ACC112 (cell line): Measurements from ENCODE around the gene UBA6.
"Not testable (repeated sequence)": the region's sequence is repeated elsewhere in the genome, so short reads cannot be mapped to it uniquely, and the experiment has no call there.

Source experiments
- H2AFZ ChIP-seq: fragments of 200-600 bp; sonication (generic); one replicate; pipeline ENCODE4 v1.6.0; 2017; ENCODE audit warnings: antibody characterized with exemption, low read length; ENCODE audit not compliant: unreplicated experiment
- H3K27ac ChIP-seq: fragments of 200-600 bp; sonication (generic); 2 replicates; pipeline ENCODE4 v1.5.1; 2014; ENCODE audit warnings: low read depth, mild to moderate bottlenecking, antibody characterized with exemption, low read length, moderate library complexity
- H3K27me3 ChIP-seq: fragments of 200-600 bp; sonication (generic); 2 replicates; pipeline ENCODE4 v1.6.1; 2014; ENCODE audit warnings: mild to moderate bottlenecking, antibody characterized with exemption, low read length, moderate library complexity, mixed read lengths; ENCODE audit not compliant: insufficient read depth
- H3K36me3 ChIP-seq: fragments of 200-600 bp; sonication (generic); 2 replicates; pipeline ENCODE4 v1.6.1; 2016; ENCODE audit warnings: mild to moderate bottlenecking, antibody characterized with exemption, low read length, moderate library complexity, mixed read lengths; ENCODE audit not compliant: insufficient read depth
- H3K4me1 ChIP-seq: fragments of 200-600 bp; sonication (generic); one replicate; pipeline ENCODE4 v1.6.1; 2016; ENCODE audit warnings: low read length, mixed read lengths; ENCODE audit not compliant: insufficient read depth, unreplicated experiment, control insufficient read depth
- H3K4me3 ChIP-seq: fragments of 200-600 bp; sonication (generic); 2 replicates; pipeline ENCODE4 v1.5.1; 2014; ENCODE audit warnings: mild to moderate bottlenecking, low read depth, low read length
- H3K79me2 ChIP-seq: fragments of 200-600 bp; sonication (generic); one replicate; pipeline ENCODE4 v1.6.0; 2016; ENCODE audit warnings: low read length; ENCODE audit not compliant: control insufficient read depth, unreplicated experiment, insufficient read depth

Gene UBA6

DNA sequence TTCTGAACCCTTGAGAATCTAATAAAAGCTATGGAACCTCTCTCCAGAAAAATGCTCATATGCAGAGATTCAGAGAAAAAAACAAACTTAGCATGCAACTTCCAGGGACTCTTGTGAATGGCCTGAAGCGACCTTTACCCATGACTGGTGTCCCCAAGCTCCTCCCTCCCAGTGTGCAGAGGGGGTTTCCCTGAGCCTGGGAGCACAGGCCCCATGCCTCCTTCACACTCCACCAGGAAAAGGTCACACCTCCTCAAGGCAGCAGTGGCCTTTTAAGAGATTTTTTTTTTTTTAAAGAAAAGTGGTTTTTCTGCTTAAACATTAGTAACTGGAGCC is 13.3 kb upstream of the UBA6 start:
- Histone ChIP-seq H3K4me1 (peaks cover 18% of the 10 kb centered on the region), H3K79me2 (peaks cover 11% of the 10 kb centered on the region), H3K4me3 (no peak overlapping the region), H2AFZ (no peak overlapping the region), H3K36me3 (no peaks in the 10 kb centered on the region), H3K27me3 (no peaks in the 10 kb centered on the region), H3K27ac (peak overlapping the region; percentile 60)

DNA sequence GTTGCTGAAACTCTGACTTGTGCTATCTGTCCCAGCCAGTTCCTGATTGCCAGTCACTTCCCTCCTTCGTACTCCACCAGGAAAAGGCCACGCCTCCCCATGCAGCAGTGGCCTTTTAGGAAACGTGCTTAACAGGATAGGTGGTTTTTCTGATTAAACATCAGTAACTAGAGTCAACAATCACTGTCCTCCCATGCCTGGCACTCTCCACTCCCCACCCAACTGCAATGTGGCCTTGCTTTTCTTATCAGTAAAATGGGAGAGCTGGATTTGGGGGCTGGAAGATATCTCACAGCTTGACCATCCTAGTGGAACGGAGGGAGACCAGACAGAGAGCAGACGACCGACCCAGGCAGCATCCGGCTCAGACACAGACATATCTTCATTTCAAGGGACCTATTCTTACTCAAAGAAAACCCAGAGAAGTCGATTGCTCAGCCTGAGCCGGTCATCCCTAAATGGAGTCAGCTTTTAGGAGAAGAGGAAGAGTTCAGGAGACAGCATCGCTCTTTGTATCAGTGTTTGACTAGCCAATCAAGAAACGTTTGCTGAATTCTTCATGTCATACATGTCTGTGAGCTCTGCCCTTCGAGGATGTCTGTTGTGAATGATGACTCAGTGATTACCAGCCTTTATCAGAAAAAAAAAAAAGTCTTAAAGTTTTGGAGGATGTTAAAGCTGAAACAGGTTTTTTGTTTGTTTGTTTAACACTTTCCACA is 12.7 kb upstream of the UBA6 start:
- peak overlapping the region; percentile 60 for H3K27ac ChIP-seq

DNA sequence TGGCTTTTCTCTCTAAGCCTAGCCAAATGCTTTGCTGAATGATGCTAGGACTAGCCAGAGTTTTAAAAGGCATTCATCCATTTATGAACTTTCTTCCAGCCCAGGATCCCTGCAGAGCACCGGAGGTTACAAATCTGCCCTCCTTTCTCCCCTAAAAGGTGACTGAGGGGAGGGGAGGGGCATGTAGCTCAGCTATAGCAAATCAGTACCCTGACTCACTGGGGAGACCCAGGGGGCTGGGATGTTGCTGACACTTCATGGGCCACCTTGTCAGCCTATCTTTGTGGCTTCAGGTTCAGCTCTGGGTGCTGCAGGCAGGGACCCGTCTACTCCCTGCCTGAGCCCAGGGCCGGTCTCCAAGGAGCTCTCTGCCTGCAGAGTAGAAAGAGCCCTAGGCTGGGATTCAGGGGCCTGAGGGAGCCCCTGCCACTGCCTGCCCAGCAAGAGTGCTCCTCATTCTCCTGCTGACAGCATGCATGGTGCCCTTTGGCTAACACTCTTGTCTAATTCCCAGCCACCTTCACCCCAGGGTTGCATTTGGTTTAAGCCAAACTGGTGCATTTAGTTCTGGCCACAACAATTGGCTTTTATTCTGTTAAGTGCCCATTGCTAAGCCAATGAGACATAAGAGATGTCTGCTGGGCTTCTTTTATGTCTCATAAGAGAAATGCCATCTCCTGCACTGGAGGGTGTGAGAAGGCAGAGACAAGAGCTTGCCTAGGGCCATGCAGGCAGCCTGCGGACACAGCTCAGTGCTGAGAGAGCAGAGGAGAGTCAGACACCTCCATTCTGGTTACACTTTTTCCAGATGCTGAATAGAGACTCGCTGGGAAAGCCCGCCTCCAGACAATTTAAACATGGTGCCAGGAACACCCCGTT is 11.9 kb upstream of the UBA6 start:
- H3K27ac ChIP-seq = 0 out of 2 replicates have a peak overlapping the region, but pooled peaks have one; percentile 60
- no peak overlapping the region for H3K4me3 ChIP-seq
- no peak overlapping the region for H2AFZ ChIP-seq
- H3K36me3 ChIP-seq = no peaks in the 10 kb centered on the region
- H3K27me3 ChIP-seq = no peaks in the 10 kb centered on the region
- peaks cover 19% of the 10 kb centered on the region for H3K79me2 ChIP-seq
- H3K4me1 ChIP-seq = peaks cover 18% of the 10 kb centered on the region

More for the DNA sequence above, 12.7 kb upstream of the UBA6 start:
- no peaks in the 10 kb centered on the region for H3K27me3 ChIP-seq
- no peak overlapping the region for H3K4me3 ChIP-seq
- peaks cover 14% of the 10 kb centered on the region for H3K79me2 ChIP-seq
- H3K36me3 ChIP-seq = no peaks in the 10 kb centered on the region
- peaks cover 18% of the 10 kb centered on the region for H3K4me1 ChIP-seq
- no peak overlapping the region for H2AFZ ChIP-seq

DNA sequence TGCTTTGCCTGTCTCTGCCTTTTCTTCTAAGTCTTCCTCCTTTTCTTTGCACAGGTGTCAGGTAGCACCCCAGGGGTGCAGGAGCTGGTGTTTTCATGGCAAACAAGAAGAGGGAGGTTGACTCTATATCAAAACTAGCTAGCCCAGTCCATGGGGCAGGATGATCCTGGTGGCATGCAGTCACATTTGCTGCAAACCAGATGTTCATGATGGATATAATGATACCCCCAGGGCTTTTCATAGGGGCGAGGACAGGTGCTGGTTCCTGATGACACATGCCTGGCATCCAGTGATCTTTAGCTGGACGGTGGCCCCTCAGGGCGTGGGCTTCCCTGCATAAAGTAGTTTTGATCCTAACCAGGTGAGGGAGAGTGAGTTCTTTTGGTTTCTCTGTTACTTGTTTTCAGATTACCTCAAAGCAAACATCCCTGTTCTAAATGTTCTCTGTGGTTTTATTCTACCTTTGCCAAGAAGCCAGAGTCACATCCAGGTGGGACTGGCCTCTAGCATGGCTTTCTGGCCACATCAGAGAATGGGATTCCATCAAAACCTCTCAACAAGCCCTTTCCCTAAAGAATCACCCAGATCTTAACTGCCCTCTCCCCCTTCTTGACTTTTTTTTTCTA is 11.2 kb upstream of the UBA6 start:
- Histone ChIP-seq H3K27ac (no peak overlapping the region), H3K79me2 (peaks cover 25% of the 10 kb centered on the region), H3K27me3 (no peaks in the 10 kb centered on the region)

DNA sequence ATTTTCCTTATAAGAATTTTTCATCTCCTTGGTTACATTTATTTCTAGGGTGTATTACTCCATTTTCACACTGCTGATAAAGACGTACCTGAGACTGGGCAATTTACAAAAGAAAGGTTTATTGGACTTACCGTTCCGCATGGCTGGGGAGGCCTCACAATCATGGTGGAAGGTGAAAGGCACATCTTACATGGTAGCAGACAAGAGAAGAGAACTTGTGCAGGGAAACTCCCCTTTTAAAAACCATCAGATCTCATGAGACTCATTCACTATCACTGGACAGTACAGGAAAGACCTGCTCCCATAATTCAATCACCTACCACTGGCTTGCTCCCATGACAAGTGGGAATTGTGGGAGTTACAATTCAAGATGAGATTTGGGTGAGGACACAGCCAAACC is 5.7 kb upstream of the UBA6 start:
- H3K4me3 ChIP-seq, H3K27me3 ChIP-seq, H3K36me3 ChIP-seq, H2AFZ ChIP-seq, H3K27ac ChIP-seq: not testable (repeated sequence)
- H3K4me1 ChIP-seq = peaks cover 10% of the 10 kb centered on the region
- H3K79me2 ChIP-seq = peaks cover 64% of the 10 kb centered on the region

More for the DNA sequence above, 11.2 kb upstream of the UBA6 start:
- no peak overlapping the region for H2AFZ ChIP-seq
- H3K36me3 ChIP-seq = no peaks in the 10 kb centered on the region; the same call in 1 of the 2 replicates
- peaks cover 18% of the 10 kb centered on the region for H3K4me1 ChIP-seq
- H3K4me3 ChIP-seq = no peak overlapping the region

DNA sequence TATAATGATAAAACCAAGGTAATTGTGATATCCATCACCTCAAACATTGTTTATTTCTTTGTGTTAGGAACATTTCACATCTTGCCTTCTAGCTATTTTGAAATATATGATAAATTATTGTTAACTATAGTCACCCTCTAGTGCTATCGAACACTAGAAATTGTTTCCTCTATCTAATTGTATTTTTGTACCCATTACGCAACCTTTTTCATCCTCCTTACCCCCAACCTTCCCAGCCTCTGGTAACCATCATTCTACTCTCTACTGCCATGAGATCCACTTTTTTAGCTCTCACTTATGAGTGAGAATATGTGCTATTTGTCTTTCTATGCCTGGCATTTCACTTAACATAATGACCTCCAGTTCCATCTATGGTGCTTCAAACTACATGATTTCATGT is 3.9 kb upstream of the UBA6 start:
- Histone ChIP-seq H3K27ac (no peak overlapping the region), H3K27me3 (no peaks in the 10 kb centered on the region), H3K36me3 (peaks cover 10% of the 10 kb centered on the region), H2AFZ (no peak overlapping the region), H3K79me2 (peaks cover 74% of the 10 kb centered on the region), H3K4me3 (no peak overlapping the region), H3K4me1 (peaks cover 10% of the 10 kb centered on the region)

DNA sequence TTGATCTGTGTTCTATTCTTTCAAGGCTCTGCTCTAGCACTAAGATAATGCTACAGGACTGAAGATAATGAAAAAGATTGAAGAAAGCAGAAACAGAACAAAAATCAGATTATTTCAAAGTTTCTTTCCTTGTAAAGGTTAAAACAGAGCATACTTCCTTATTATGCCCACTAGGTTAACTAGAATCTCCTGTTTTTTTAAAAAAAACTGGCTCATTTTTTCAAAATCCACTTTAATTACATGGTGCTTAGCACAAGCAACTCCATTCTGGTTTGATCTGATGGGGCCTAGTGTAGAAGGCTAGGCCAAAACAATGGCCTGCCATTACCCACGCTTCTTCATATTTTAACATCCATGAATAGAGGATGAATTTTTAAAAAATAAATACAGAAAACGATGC is 1.2 kb upstream of the UBA6 start:
- peak overlapping the region; percentile 14 for H2AFZ ChIP-seq

DNA sequence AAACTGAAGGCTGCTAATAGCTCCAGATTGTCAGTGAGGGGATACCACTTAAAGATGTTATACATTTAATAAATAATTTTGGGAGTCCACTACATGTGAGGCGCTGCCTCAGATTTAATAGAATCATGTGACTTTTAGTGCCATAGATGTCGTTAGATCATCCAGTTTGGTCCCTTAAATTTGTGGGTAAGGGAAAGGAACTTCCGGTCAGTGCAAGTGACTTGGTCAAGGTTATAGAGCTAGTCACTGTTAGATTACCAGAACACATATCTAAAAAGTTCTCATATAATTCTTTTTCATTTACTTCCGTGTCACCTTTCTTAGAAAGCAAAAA is 529 bp upstream of the UBA6 start:
- H3K27ac ChIP-seq = peak overlapping the region; percentile 76
- H3K4me1 ChIP-seq = peaks cover 20% of the 10 kb centered on the region
- H2AFZ ChIP-seq = peak overlapping the region; percentile 98

More for the DNA sequence above, 1.2 kb upstream of the UBA6 start:
- Histone ChIP-seq H3K36me3 (peaks cover 13% of the 10 kb centered on the region), H3K27me3 (no peaks in the 10 kb centered on the region), H3K79me2 (peaks cover 87% of the 10 kb centered on the region), H3K4me3 (peak overlapping the region; percentile 89), H3K4me1 (peaks cover 20% of the 10 kb centered on the region), H3K27ac (peak overlapping the region; percentile 76; the same call in 1 of the 2 replicates)

DNA sequence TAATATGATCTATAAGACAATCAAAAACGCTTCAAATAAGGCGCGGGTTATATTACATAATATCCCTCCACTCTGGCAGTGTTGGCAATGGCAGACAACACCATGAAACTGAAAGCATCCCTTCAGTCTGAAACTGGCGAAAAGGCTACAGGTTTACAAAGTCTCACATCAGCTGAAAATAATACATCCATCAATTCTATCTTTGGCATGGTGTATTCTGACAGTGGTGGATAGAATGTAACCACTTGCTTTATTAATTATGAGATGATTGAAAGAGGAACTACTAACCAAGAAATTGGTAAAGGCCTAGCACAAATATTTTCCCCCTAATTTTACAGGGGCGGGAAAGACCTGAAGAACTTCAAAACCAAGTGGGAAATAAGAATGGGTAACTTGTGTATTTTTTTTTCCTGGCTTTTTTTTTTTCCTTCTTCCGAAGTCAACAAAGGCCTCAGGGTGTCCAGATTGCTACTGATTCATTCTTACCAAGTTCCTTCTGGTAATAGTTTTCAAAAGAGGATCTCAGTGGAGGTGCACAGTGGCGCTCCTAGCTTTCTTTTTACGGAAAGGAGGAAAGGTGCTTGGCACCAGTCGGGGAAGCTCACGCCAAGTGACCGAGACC is 728 bp downstream of the UBA6 start:
- Histone ChIP-seq H3K4me3 (peak overlapping the region; percentile 89), H3K4me1 (peaks cover 20% of the 10 kb centered on the region), H3K27me3 (no peaks in the 10 kb centered on the region), H3K27ac (peak overlapping the region; percentile 65), H3K36me3 (peaks cover 11% of the 10 kb centered on the region), H3K79me2 (peaks cover 75% of the 10 kb centered on the region), H2AFZ (peak overlapping the region; percentile 64)

More for the DNA sequence above, 529 bp upstream of the UBA6 start:
- Histone ChIP-seq H3K36me3 (peaks cover 13% of the 10 kb centered on the region), H3K79me2 (peaks cover 86% of the 10 kb centered on the region), H3K4me3 (peak overlapping the region; percentile 89), H3K27me3 (no peaks in the 10 kb centered on the region)

DNA sequence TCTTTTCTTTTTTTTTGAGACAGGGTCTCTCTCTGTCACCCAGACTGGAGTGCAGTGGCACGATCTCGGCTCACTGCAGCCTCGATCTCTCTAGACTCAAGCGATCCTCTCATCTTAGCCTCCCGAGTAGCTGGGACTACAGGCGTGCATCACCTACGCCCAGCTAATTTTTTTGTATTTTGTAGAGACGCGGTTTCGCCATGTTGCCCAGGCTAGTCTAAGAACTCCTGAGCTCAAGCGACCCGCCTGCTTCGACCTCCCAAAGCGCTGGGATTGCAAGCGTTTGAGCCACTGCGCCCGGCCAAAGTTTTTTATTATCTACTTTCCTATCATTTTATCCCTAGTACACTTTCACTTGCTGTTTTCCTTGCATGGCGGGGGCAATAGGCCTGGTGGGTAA is 1.4 kb downstream of the UBA6 start:
- peak overlapping the region; percentile 65; the same call in 1 of the 2 replicates for H3K27ac ChIP-seq
- peaks cover 75% of the 10 kb centered on the region for H3K79me2 ChIP-seq
- no peak overlapping the region for H2AFZ ChIP-seq
- peaks cover 11% of the 10 kb centered on the region for H3K36me3 ChIP-seq
- H3K4me3 ChIP-seq = peak overlapping the region; percentile 89
- H3K27me3 ChIP-seq = no peaks in the 10 kb centered on the region
- H3K4me1 ChIP-seq = peaks cover 20% of the 10 kb centered on the region
